SK-N-SH (cell line): ENCODE data around the gene PIH1D1. TPM values are rescaled to one million over a fixed set of nuclear protein-coding genes. Genes with fewer than 3 reads are reported as not detected.

ENCODE experiments used
- CTCF ChIA-PET: fragments of 300-600, 350-600 bp; formaldehyde crosslinking; extraction: SDS; loops from one replicate; lab custom pipeline; 2021; lab: Yijun Ruan, JAX
- POLR2A ChIA-PET: fragments of 350-600 bp; sonication (Branson Sonifier 250); formaldehyde crosslinking; extraction: SDS; loops from one replicate; lab custom pipeline; 2020; ENCODE audit warnings: antibody characterized with exemption, inconsistent platforms; lab: Yijun Ruan, JAX
- DNase-seq: peaks from one replicate; pipeline ENCODE4 v3.0.0; 2012
- H2AFZ ChIP-seq: fragments of 200-600 bp; sonication (generic); 2 replicates; pipeline ENCODE4 v1.8.1; 2016; ENCODE audit warnings: antibody characterized with exemption, mild to moderate bottlenecking, low read depth
- H3F3A ChIP-seq: fragments of 200-600 bp; sonication (generic); replicated peaks from 2 replicates; pipeline ENCODE3; 2016; ENCODE audit warnings: antibody characterized with exemption, mild to moderate bottlenecking; ENCODE audit not compliant: insufficient read depth
- H3K27ac ChIP-seq, 2 experiments: fragments of 200-500 bp in 1 of 2; fragments of 200-600 bp in 1 of 2; sonication (Bioruptor generic) in 1 of 2; sonication (generic), shearing (Covaris generic) in 1 of 2; 2 replicates each; pipeline versions ENCODE4 v1.5.1 to v1.6.1; 2014 to 2016; ENCODE audit warnings: low read depth in 2 of 2, inconsistent platforms in 1 of 2, low read length in 1 of 2, mild to moderate bottlenecking in 1 of 2, mixed read lengths in 1 of 2
- H3K27me3 ChIP-seq: fragments of 200-600 bp; sonication (generic), shearing (Covaris generic); 2 replicates; pipeline ENCODE4 v1.6.1; 2016; ENCODE audit warnings: mixed run types; ENCODE audit not compliant: insufficient read depth
- H3K36me3 ChIP-seq, 2 experiments: fragments of 200-500 bp in 1 of 2; fragments of 200-600 bp in 1 of 2; sonication (Bioruptor generic) in 1 of 2; sonication (generic) in 1 of 2; replicated peaks in 1 of 2; 2 replicates each; pipeline versions ENCODE3 to v1.5.1; 2014 to 2016; ENCODE audit warnings: low read length in 1 of 2, mild to moderate bottlenecking in 1 of 2; ENCODE audit not compliant: insufficient read depth in 2 of 2, control insufficient read depth in 1 of 2
- H3K4me1 ChIP-seq, 2 experiments: fragments of 200-500 bp in 1 of 2; fragments of 200-600 bp in 1 of 2; sonication (Bioruptor generic) in 1 of 2; sonication (generic), shearing (Covaris generic) in 1 of 2; 2 replicates each; pipeline versions ENCODE4 v1.5.1 to v1.6.1; 2014 to 2016; ENCODE audit warnings: low read depth in 1 of 2, low read length in 1 of 2, mixed run types in 1 of 2; ENCODE audit not compliant: insufficient read depth in 2 of 2, control insufficient read depth in 1 of 2
- H3K4me2 ChIP-seq: fragments of 200-600 bp; sonication (generic), shearing (Covaris generic); 2 replicates; pipeline ENCODE4 v1.6.1; 2017; ENCODE audit warnings: mixed run types
- H3K4me3 ChIP-seq, 2 experiments: fragments of 200-500 bp in 1 of 2; fragments of 200-600 bp in 1 of 2; sonication (Bioruptor generic) in 1 of 2; sonication (generic), shearing (Covaris generic) in 1 of 2; 2 replicates each; pipeline versions ENCODE4 v1.5.1 to v1.8.1; 2014 to 2016; ENCODE audit warnings: low read depth in 2 of 2, inconsistent platforms in 1 of 2, low read length in 1 of 2, mild to moderate bottlenecking in 1 of 2, mixed read lengths in 1 of 2, moderate library complexity in 1 of 2
- H3K79me2 ChIP-seq: fragments of 200-600 bp; sonication (generic); 2 replicates; pipeline ENCODE4 v1.8.1; 2017; ENCODE audit warnings: mild to moderate bottlenecking; ENCODE audit not compliant: insufficient read depth
- H3K9ac ChIP-seq: fragments of 200-600 bp; sonication (generic); 2 replicates; pipeline ENCODE4 v1.6.1; 2017; ENCODE audit warnings: mixed run types
- H3K9me2 ChIP-seq: fragments of 200-600 bp; sonication (generic); 2 replicates; pipeline ENCODE4 v1.6.1; 2017; ENCODE audit warnings: mixed run types
- H3K9me3 ChIP-seq: fragments of 200-600 bp; sonication (generic); 2 replicates; pipeline ENCODE4 v1.6.1; 2017; ENCODE audit warnings: mixed run types, mild to moderate bottlenecking, moderate library complexity
- H4K20me1 ChIP-seq: fragments of 200-600 bp; sonication (generic); 2 replicates; pipeline ENCODE4 v1.6.1; 2017; ENCODE audit warnings: mild to moderate bottlenecking, mixed run types; ENCODE audit not compliant: insufficient read depth
- FOXJ3 ChIP-seq: sonication (generic); formaldehyde crosslinking; IDR thresholded peaks from 2 replicates; pipeline ENCODE4 v1.5.1; 2020; ENCODE audit warnings: mild to moderate bottlenecking, missing genetic modification reagents
- GABPA ChIP-seq: IDR thresholded peaks from 2 replicates; pipeline ENCODE4 v1.4.0; 2012; ENCODE audit warnings: low read depth, mild to moderate bottlenecking
- MXI1 ChIP-seq: IDR thresholded peaks from 2 replicates; pipeline ENCODE4 v1.6.1; 2012; ENCODE audit warnings: mild to moderate bottlenecking, low read depth, low read length, improper control_type of control experiment
- NRF1 ChIP-seq: IDR thresholded peaks from 2 replicates; pipeline ENCODE4 v1.6.1; 2012; ENCODE audit warnings: low read depth, mild to moderate bottlenecking, low read length
- RXRA ChIP-seq: IDR thresholded peaks from 2 replicates; pipeline ENCODE4 v1.4.0; 2012; ENCODE audit warnings: low read depth, mild to moderate bottlenecking, borderline replicate concordance
- TCF12 ChIP-seq: IDR thresholded peaks from 2 replicates; pipeline ENCODE4 v1.4.0; 2012
- YY1 ChIP-seq: IDR thresholded peaks from 2 replicates; pipeline ENCODE4 v1.4.0; 2012; ENCODE audit warnings: low read depth, mild to moderate bottlenecking
- WGBS: methylation state at CpG from one replicate; pipeline ENCODE4 v1.1.6; 2017; ENCODE audit warnings: low lambda C conversion rate; 5-methylcytosine and 5-hydroxymethylcytosine counted together
- polyA plus RNA-seq, 3 experiments: library from polyadenylated mRNA; depleted of rRNA; stranded (reverse); fragments of >200 nt; gene quantifications; 2 replicates each; pipeline ENCODE4 v1.2.3, GENCODE V29; 2012
- TF ChIP-seq, protein P1 (sequence below): IDR thresholded peaks from 2 replicates; pipeline ENCODE4; 2012
- TF ChIP-seq, protein P2 (sequence below): IDR thresholded peaks from 2 replicates; pipeline ENCODE4 v1.4.0; 2012; ENCODE audit warnings: low read depth
- TF ChIP-seq, protein P3 (sequence below): fragments of 150-350 bp; IDR thresholded peaks from 2 replicates; pipeline ENCODE4 v1.6.1; 2016; ENCODE audit warnings: mild to moderate bottlenecking, low read depth, low read length
- TF ChIP-seq, protein P4 (sequence below): fragments of 150-350 bp; IDR thresholded peaks from 2 replicates; pipeline ENCODE4 v1.6.1; 2017; ENCODE audit warnings: antibody characterized with exemption, low read length, low read depth, borderline replicate concordance

Gene PIH1D1
- polyA plus RNA-seq, 1 of the 3 experiments (the other 2 are of a cell fraction) = 157 TPM

DNA sequence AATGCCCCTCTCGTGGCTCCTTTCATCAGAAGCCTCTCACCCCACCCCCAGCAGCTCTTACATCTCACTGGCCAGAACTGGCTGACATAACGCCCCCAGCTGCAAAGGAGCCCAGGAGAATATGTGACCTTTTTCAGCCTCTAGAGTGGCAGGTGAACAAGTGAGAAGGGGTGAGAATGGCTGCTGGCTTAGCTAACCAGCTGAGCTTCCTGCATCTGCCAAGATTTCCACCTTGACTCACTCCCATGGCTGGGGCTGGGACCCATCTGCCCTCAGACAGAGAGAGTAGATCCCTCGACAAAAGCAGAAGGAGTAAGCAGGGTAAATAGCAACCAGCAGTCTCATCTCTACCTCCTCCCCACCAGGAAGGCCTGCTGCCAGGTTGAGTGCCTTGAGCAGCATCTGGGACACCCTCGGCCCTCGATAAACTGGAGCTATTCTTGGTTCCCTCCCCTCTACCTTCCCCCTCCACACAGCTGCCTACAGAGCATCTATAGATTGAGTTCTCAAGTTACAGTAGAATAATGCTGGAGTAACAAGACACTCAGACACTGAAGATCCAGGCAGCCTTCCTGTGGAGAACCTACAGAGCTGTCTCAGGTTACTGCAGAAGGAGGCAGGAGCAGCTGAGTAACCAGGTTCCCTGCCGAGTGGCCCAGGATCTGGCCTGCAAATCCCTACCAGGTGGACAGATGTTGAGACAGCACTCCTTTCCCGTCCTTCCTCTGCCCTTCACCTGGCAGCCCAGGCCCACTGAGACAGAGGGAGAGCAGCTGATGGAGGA lies 48.0 kb downstream of the PIH1D1 start:
- no peak overlapping the region for H3K27ac ChIP-seq
- H3K79me2 ChIP-seq = no peaks in the 10 kb centered on the region
- H3F3A ChIP-seq = no peaks in the 10 kb centered on the region
- DNase-seq = peak; percentile 3
- WGBS = 58% methylated on average over 7 of the region's 7 CpGs
- H3K4me3 ChIP-seq = no peak overlapping the region
- H3K36me3 ChIP-seq = no peaks in the 10 kb centered on the region
- H3K9me3 ChIP-seq = no peaks in the 10 kb centered on the region
- no peaks in the 10 kb centered on the region for H4K20me1 ChIP-seq
- H2AFZ ChIP-seq = no peak overlapping the region
- no peaks in the 10 kb centered on the region; the same call in 1 of the 2 replicates for H3K27me3 ChIP-seq
- H3K4me2 ChIP-seq = no peak overlapping the region
- H3K9me2 ChIP-seq = no peaks in the 10 kb centered on the region
- CTCF ChIA-PET = interaction anchor here (0.8 to 3.7 kb wide), 4 partner anchors 12 to 40 kb away, joined by 3 to 18 read pairs (median 4); no protein-coding TSS in a partner anchor
- POLR2A ChIA-PET = no interaction called here
- H3K9ac ChIP-seq = no peak overlapping the region
- H3K4me1 ChIP-seq = no peaks in the 10 kb centered on the region; a peak in 2 of 4 replicates
- TF ChIP-seq NRF1 (no peak), TCF12 (peak; percentile 29; the same call in 1 of the 2 replicates)
- TF ChIP-seq, protein P1, sequence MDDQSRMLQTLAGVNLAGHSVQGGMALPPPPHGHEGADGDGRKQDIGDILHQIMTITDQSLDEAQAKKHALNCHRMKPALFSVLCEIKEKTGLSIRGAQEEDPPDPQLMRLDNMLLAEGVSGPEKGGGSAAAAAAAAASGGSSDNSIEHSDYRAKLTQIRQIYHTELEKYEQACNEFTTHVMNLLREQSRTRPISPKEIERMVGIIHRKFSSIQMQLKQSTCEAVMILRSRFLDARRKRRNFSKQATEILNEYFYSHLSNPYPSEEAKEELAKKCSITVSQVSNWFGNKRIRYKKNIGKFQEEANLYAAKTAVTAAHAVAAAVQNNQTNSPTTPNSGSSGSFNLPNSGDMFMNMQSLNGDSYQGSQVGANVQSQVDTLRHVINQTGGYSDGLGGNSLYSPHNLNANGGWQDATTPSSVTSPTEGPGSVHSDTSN = no peak
- TF ChIP-seq, protein P2, sequence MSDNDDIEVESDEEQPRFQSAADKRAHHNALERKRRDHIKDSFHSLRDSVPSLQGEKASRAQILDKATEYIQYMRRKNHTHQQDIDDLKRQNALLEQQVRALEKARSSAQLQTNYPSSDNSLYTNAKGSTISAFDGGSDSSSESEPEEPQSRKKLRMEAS = no peak
- TF ChIP-seq, protein P3, sequence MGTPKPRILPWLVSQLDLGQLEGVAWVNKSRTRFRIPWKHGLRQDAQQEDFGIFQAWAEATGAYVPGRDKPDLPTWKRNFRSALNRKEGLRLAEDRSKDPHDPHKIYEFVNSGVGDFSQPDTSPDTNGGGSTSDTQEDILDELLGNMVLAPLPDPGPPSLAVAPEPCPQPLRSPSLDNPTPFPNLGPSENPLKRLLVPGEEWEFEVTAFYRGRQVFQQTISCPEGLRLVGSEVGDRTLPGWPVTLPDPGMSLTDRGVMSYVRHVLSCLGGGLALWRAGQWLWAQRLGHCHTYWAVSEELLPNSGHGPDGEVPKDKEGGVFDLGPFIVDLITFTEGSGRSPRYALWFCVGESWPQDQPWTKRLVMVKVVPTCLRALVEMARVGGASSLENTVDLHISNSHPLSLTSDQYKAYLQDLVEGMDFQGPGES = no peak

DNA sequence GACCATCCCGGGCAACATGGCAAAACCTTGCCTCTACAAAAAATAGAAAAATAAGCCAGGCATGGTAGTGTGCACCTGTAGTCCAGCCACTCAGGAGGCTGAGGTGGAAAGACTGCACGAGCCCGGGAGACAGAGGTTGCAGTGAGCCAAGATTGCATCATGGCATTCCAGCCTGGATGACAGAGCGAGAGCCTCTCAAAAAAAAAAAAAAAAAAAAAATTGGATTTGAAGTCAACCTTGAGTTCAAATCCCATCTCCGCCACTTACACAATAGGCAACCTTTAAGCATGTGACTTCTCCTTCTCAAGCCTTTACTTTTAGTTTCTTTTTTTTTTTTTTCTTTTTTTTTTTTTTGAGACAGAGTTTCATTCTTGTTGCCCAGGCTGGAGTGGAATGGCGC lies 51.6 kb downstream of the PIH1D1 start:
- CTCF ChIA-PET = no interaction called here
- H3K9me3 ChIP-seq = no peaks in the 10 kb centered on the region
- no peak for DNase-seq

More for the DNA sequence above, 51.6 kb downstream of the PIH1D1 start:
- Histone ChIP-seq H3K4me1 (peaks cover 0 to 2% of the 10 kb centered on the region in 2 experiments; a peak in 2 of 4 replicates), H3K9me2 (no peaks in the 10 kb centered on the region), H3K27me3 (no peaks in the 10 kb centered on the region; the same call in 1 of the 2 replicates), H3K4me2 (no peak overlapping the region), H3K79me2 (no peaks in the 10 kb centered on the region), H3K36me3 (no peaks in the 10 kb centered on the region), H3K27ac (no peak overlapping the region), H2AFZ (no peak overlapping the region), H4K20me1 (no peaks in the 10 kb centered on the region), H3K4me3 (no peak overlapping the region), H3K9ac (no peak overlapping the region), H3F3A (no peaks in the 10 kb centered on the region)
- POLR2A ChIA-PET = no interaction called here
- 84% methylated on average over 6 of the region's 6 CpGs for WGBS
- TF ChIP-seq YY1 (no peak), GABPA (no peak), MXI1 (no peak), FOXJ3 (CRISPR knock-in tag) (no peak), RXRA (no peak)
- TF ChIP-seq, protein P4, sequence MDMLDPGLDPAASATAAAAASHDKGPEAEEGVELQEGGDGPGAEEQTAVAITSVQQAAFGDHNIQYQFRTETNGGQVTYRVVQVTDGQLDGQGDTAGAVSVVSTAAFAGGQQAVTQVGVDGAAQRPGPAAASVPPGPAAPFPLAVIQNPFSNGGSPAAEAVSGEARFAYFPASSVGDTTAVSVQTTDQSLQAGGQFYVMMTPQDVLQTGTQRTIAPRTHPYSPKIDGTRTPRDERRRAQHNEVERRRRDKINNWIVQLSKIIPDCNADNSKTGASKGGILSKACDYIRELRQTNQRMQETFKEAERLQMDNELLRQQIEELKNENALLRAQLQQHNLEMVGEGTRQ = no peak
